ENCODE measurements around the gene ITPRID1.

GRCh38 chr7:31475368-31475767 is 38.5 kb upstream of the ITPRID1 start:
- TF ChIP-seq, protein P1, sequence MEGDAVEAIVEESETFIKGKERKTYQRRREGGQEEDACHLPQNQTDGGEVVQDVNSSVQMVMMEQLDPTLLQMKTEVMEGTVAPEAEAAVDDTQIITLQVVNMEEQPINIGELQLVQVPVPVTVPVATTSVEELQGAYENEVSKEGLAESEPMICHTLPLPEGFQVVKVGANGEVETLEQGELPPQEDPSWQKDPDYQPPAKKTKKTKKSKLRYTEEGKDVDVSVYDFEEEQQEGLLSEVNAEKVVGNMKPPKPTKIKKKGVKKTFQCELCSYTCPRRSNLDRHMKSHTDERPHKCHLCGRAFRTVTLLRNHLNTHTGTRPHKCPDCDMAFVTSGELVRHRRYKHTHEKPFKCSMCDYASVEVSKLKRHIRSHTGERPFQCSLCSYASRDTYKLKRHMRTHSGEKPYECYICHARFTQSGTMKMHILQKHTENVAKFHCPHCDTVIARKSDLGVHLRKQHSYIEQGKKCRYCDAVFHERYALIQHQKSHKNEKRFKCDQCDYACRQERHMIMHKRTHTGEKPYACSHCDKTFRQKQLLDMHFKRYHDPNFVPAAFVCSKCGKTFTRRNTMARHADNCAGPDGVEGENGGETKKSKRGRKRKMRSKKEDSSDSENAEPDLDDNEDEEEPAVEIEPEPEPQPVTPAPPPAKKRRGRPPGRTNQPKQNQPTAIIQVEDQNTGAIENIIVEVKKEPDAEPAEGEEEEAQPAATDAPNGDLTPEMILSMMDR (IDR thresholded peaks at IDR 0.05) = no peak
- TF ChIP-seq POLR2AphosphoS5 (IDR thresholded peaks at IDR 0.05) (no peak), POLR2A (IDR thresholded peaks at IDR 0.05) (no peak)
